Breast epithelium (tissue), 4 donors: ENCODE data around the gene KCNA3. TPM values are rescaled to one million over a fixed set of nuclear protein-coding genes. Genes with fewer than 3 reads are reported as not detected.
"Not testable (repeated sequence)": the region's sequence is repeated elsewhere in the genome, so short reads cannot be mapped to it uniquely, and the experiment has no call there.

ENCODE experiments used
- DNase-seq, 2 donors: peaks; one replicate each; pipeline ENCODE4 v3.0.0-alpha.2; 2019; ENCODE audit warnings: low spot score in 2 of 2
- H3K27ac ChIP-seq, 2 donors: fragments of 200-600 bp; sonication (generic) in 1 of 2; one replicate each; pipeline ENCODE4 v1.5.1; 2016 to 2019; ENCODE audit warnings: mild to moderate bottlenecking in 1 of 2
- H3K27me3 ChIP-seq, 2 donors: fragments of 200-600 bp; sonication (generic) in 1 of 2; one replicate each; pipeline versions ENCODE4 v1.5.1 to v1.6.0; 2017 to 2019; ENCODE audit warnings: control low read depth in 1 of 2, mild to moderate bottlenecking in 1 of 2
- H3K36me3 ChIP-seq: fragments of 200-600 bp; one replicate; pipeline ENCODE4 v1.5.1; 2019
- H3K4me1 ChIP-seq, 2 donors: fragments of 200-600 bp; sonication (generic); one replicate each; pipeline ENCODE4 v1.5.1; 2016 to 2019; ENCODE audit warnings: control low read depth in 1 of 2
- H3K4me3 ChIP-seq, 3 donors: fragments of 200-600 bp; sonication (generic); 1 replicate in 2 of 3; 2 replicates in 1 of 3; pipeline ENCODE4 v1.5.1; 2016 to 2019; ENCODE audit warnings: mild to moderate bottlenecking in 3 of 3, moderate library complexity in 2 of 3
- H3K9me3 ChIP-seq, 2 donors: fragments of 200-600 bp; sonication (generic) in 1 of 2; one replicate each; pipeline ENCODE4 v1.5.1; 2016 to 2019; ENCODE audit warnings: control low read depth in 1 of 2
- CTCF ChIP-seq, 3 donors: fragments of 450-650 bp; IDR thresholded peaks; one replicate each; pipeline ENCODE4 v1.5.1; 2016 to 2017; ENCODE audit warnings: antibody characterized with exemption in 3 of 3, mild to moderate bottlenecking in 3 of 3, moderate library complexity in 3 of 3
- POLR2A ChIP-seq: fragments of 450-650 bp; IDR thresholded peaks from one replicate; pipeline ENCODE4 v1.6.1; 2016; ENCODE audit warnings: antibody characterized with exemption, mild to moderate bottlenecking, moderate library complexity
- POLR2AphosphoS5 ChIP-seq, 3 donors: sonication (generic); formaldehyde crosslinking; IDR thresholded peaks; one replicate each; pipeline ENCODE4 v1.6.1; 2017; ENCODE audit warnings: antibody characterized with exemption in 3 of 3
- intact Hi-C: fragments of 100-400 bp; cut with DNase I; formaldehyde crosslinking; loops from one replicate; pipeline ENCODE4 v1.15.1; 2023; ENCODE audit warnings: low total_unique reads
- total RNA-seq, 3 donors: library from RNA; depleted of rRNA; stranded (reverse); fragments of >200 nt; gene quantifications; one replicate each; pipeline ENCODE4 v1.1.0, GENCODE V29; 2016

KCNA3 gene
- total RNA-seq, 3 donors from 2014 or later, result 0.96 to 3.9 (median 2.2) TPM

- intact Hi-C loops, result no loop called here
Observed at GRCh38 chr1:110663241-110663640, 11.5 kb downstream of the KCNA3 start.

GRCh38 chr1:110659559-110659958, 15.2 kb downstream of the KCNA3 start:
- H3K36me3 ChIP-seq, H3K27me3 ChIP-seq, H3K27ac ChIP-seq, H3K4me1 ChIP-seq, intact Hi-C loops, DNase-seq, H3K9me3 ChIP-seq, H3K4me3 ChIP-seq: not testable (repeated sequence)

More at GRCh38 chr1:110663241-110663640, 11.5 kb downstream of the KCNA3 start:
- Histone ChIP-seq H3K36me3 (no peaks in the 10 kb centered on the region), H3K4me1 (no peaks in the 10 kb centered on the region), H3K27ac (no peak overlapping the region), H3K4me3 (no peak overlapping the region), H3K27me3 (no peaks in the 10 kb centered on the region), H3K9me3 (no peaks in the 10 kb centered on the region)
- no peak for DNase-seq
- no peak for TF ChIP-seq POLR2AphosphoS5 (IDR thresholded peaks at IDR 0.05)
- no peak for TF ChIP-seq POLR2A

GRCh38 chr1:110657351-110657750, 17.4 kb downstream of the KCNA3 start:
- Histone ChIP-seq H3K4me3 (no peak overlapping the region), H3K4me1 (no peaks in the 10 kb centered on the region), H3K36me3 (no peaks in the 10 kb centered on the region), H3K9me3 (no peaks in the 10 kb centered on the region), H3K27me3 (no peaks in the 10 kb centered on the region), H3K27ac (no peak overlapping the region)
- TF ChIP-seq POLR2A (no peak), CTCF (IDR thresholded peaks at IDR 0.05) (no peak), POLR2AphosphoS5 (IDR thresholded peaks at IDR 0.05) (no peak)
- intact Hi-C loops, result no loop called here
- DNase-seq, result no peak

GRCh38 chr1:110650609-110651008, 24.1 kb downstream of the KCNA3 start:
- no peak overlapping the region for H3K4me3 ChIP-seq
- no peak for DNase-seq
- H3K36me3 ChIP-seq, result no peaks in the 10 kb centered on the region
- H3K4me1 ChIP-seq, result no peaks in the 10 kb centered on the region
- intact Hi-C loops, result no loop called here
- H3K27me3 ChIP-seq, result no peaks in the 10 kb centered on the region
- H3K9me3 ChIP-seq, result no peaks in the 10 kb centered on the region
- TF ChIP-seq POLR2AphosphoS5 (IDR thresholded peaks at IDR 0.05), result no peak
- no peak for TF ChIP-seq POLR2A
- TF ChIP-seq CTCF (IDR thresholded peaks at IDR 0.05), result no peak
- H3K27ac ChIP-seq, result no peak overlapping the region

GRCh38 chr1:110648417-110648816, 26.3 kb downstream of the KCNA3 start:
- no peak for DNase-seq
- no peaks in the 10 kb centered on the region for H3K9me3 ChIP-seq
- no peak overlapping the region for H3K27ac ChIP-seq
- H3K4me3 ChIP-seq, result no peak overlapping the region
- intact Hi-C loops, result no loop called here
- TF ChIP-seq POLR2A (no peak), POLR2AphosphoS5 (IDR thresholded peaks at IDR 0.05) (no peak), CTCF (IDR thresholded peaks at IDR 0.05) (no peak)
- no peaks in the 10 kb centered on the region for H3K27me3 ChIP-seq
- no peaks in the 10 kb centered on the region for H3K4me1 ChIP-seq
- no peaks in the 10 kb centered on the region for H3K36me3 ChIP-seq

GRCh38 chr1:110647254-110647891, 27.4 kb downstream of the KCNA3 start:
- peak overlapping the region; percentile 19 to 35 for H3K27ac ChIP-seq
- TF ChIP-seq CTCF (IDR thresholded peaks at IDR 0.05), result no peak
- TF ChIP-seq POLR2A, result no peak
- TF ChIP-seq POLR2AphosphoS5 (IDR thresholded peaks at IDR 0.05), result no peak
- no peaks in the 10 kb centered on the region for H3K27me3 ChIP-seq
- no peak overlapping the region for H3K4me3 ChIP-seq
- no peak for DNase-seq
- H3K9me3 ChIP-seq, result no peaks in the 10 kb centered on the region
- H3K4me1 ChIP-seq, result no peaks in the 10 kb centered on the region
- intact Hi-C loops, result no loop called here
- no peaks in the 10 kb centered on the region for H3K36me3 ChIP-seq
